ENCODE results near the gene TRIM25. TPM values are rescaled to one million over a fixed set of nuclear protein-coding genes. Genes with fewer than 3 reads are reported as not detected.

Gene TRIM25
- total RNA-seq = 12.7 and 16.3 TPM in 2 replicates

GRCh38 chr17:56913867-56914580 is at the start of gene TRIM25:
Gene TRIM25 (minus strand): TSS chr17:56914049. CDS start chr17:56913988, 61 bp downstream.

GRCh38 chr17:56960596-56961538 is 47.0 kb upstream of the TRIM25 start, which contains the start of gene COIL:
Gene COIL (minus strand): TSS chr17:56961050. CDS start chr17:56961019, 31 bp downstream.

Other genes starting within 250 kb of the TRIM25 start
- gene C17orf67, start 80.1 kb downstream of the TRIM25 start, total RNA-seq = 0.35 TPM in 1 of 2 replicates, not detected in the other
- 0.58 and 1.6 TPM in 2 replicates for gene DGKE, start 79.9 kb downstream of the TRIM25 start, total RNA-seq
- 8.6 and 9.4 TPM in 2 replicates for gene COIL, start 47.0 kb upstream of the TRIM25 start, total RNA-seq
- 32.1 and 47.6 TPM in 2 replicates for gene SCPEP1, start 64.1 kb upstream of the TRIM25 start, total RNA-seq
- gene AKAP1, start 171.2 kb upstream of the TRIM25 start, total RNA-seq = 6.1 and 7.8 TPM in 2 replicates

Data from myometrial cell (primary cell).